Measurements from ENCODE around the gene CD36. TPM values are rescaled to one million over a fixed set of nuclear protein-coding genes. Genes with fewer than 3 reads are reported as not detected.

The CD36 gene
- total and polyA plus RNA-seq, 2 experiments from 2014 or later = 0.40 to 1.8 TPM

- H3K27me3 Mint-ChIP-seq (ENCODE audit: insufficient read depth, low read depth, poor library complexity) = no peaks in the 10 kb centered on the region
- TF ChIP-seq ZNF462 (CRISPR knock-in tag; IDR thresholded peaks at IDR 0.05) = no peak
- TF ChIP-seq NANOG (IDR thresholded peaks at IDR 0.05; ENCODE audit: borderline replicate concordance) = no peak
- TF ChIP-seq EZH2phosphoT487 (IDR thresholded peaks at IDR 0.05; ENCODE audit: unreplicated experiment) = no peak
- TF ChIP-seq REST (IDR thresholded peaks at IDR 0.05; ENCODE audit: unreplicated experiment) = no peak
- no peak for TF ChIP-seq POLR2AphosphoS5 (IDR thresholded peaks at IDR 0.05; ENCODE audit: low read depth)
- TF ChIP-seq CREB1 (CRISPR knock-in tag; IDR thresholded peaks at IDR 0.05; ENCODE audit: low read depth) = no peak
- no peak for TF ChIP-seq ZNF114 (CRISPR knock-in tag; IDR thresholded peaks at IDR 0.05)
- no peak for TF ChIP-seq EZH2 (IDR thresholded peaks at IDR 0.05; ENCODE audit: low read depth, unreplicated experiment)
- no peak for TF ChIP-seq ZNF331 (CRISPR knock-in tag; IDR thresholded peaks at IDR 0.05; ENCODE audit: low read depth)
- no peak for TF ChIP-seq JUNB (IDR thresholded peaks at IDR 0.05; ENCODE audit: unreplicated experiment)
- no peak for TF ChIP-seq ETS1 (IDR thresholded peaks at IDR 0.05)
- TF ChIP-seq STAT1 (IDR thresholded peaks at IDR 0.05; ENCODE audit: unreplicated experiment) = no peak
- no peak for TF ChIP-seq CTCF (conservative IDR thresholded peaks at IDR 0.05; ENCODE audit: low read depth in 2 of 2)
- Histone ChIP-seq H4K20me1 (replicated peaks; ENCODE audit: insufficient read depth) (no peaks in the 10 kb centered on the region), H3K4me2 (no peak overlapping the region), H3K4me3 (no peak overlapping the region), H3K9me2 (ENCODE audit: insufficient read depth) (no peaks in the 10 kb centered on the region), H3K36me3 (ENCODE audit: insufficient read depth) (no peaks in the 10 kb centered on the region), H3K79me2 (replicated peaks; ENCODE audit: insufficient read depth) (no peaks in the 10 kb centered on the region), H3K4me1 (ENCODE audit: insufficient read depth) (no peaks in the 10 kb centered on the region), H2AFZ (no peak overlapping the region), H3K27ac (ENCODE audit: low read depth) (no peak overlapping the region), H3F3A (replicated peaks; ENCODE audit: low read depth) (no peaks in the 10 kb centered on the region), H3K27me3 (ENCODE audit: insufficient read depth) (no peaks in the 10 kb centered on the region)
- no peak for DNase-seq (ENCODE audit: low spot score)
- H3K36me3 Mint-ChIP-seq (ENCODE audit: low read depth) = no peaks in the 10 kb centered on the region
- no peak overlapping the region for H3K27ac Mint-ChIP-seq
- no peak for ATAC-seq
- no peaks in the 10 kb centered on the region for H3K4me1 Mint-ChIP-seq
- no peaks in the 10 kb centered on the region for H3K9me3 Mint-ChIP-seq
- no peak overlapping the region for H3K4me3 Mint-ChIP-seq
Observed at GRCh38 chr7:80601999-80602398, 36.4 kb upstream of the CD36 start.
